HCT116 (cell line): ENCODE measurements around the gene CDC42SE1.

Experiments
- CEBPB ChIP-seq: IDR thresholded peaks from 2 replicates; pipeline ENCODE4 v1.6.1; 2012; ENCODE audit warnings: low read depth
- CTCF ChIP-seq, 3 experiments: fragments of 200-600 bp in 1 of 3; sonication (generic) in 1 of 3; IDR thresholded peaks in 2 of 3; conservative IDR thresholded peaks in 1 of 3; 2 replicates each; pipeline ENCODE4 v1.5.1; 2012 to 2017; ENCODE audit warnings: low read depth in 2 of 3, low read length in 2 of 3, antibody characterized with exemption in 1 of 3, borderline replicate concordance in 1 of 3, control low read depth in 1 of 3, mild to moderate bottlenecking in 1 of 3, mixed read lengths in 1 of 3, mixed run types in 1 of 3, moderate library complexity in 1 of 3; ENCODE audit not compliant: insufficient read depth in 1 of 3
- JUND ChIP-seq: IDR thresholded peaks from 2 replicates; pipeline ENCODE4 v1.6.1; 2012
- MAX ChIP-seq: IDR thresholded peaks from 2 replicates; pipeline ENCODE4 v1.6.1; 2012
- POLR2A ChIP-seq: IDR thresholded peaks from 2 replicates; pipeline ENCODE4 v1.7.0; 2011; ENCODE audit warnings: borderline replicate concordance; ENCODE audit not compliant: insufficient read depth, insufficient read length; ENCODE audit errors: extremely low read depth
- POLR2AphosphoS5 ChIP-seq: IDR thresholded peaks from 2 replicates; pipeline ENCODE4 v1.6.1; 2011; ENCODE audit warnings: mild to moderate bottlenecking, low read depth, low read length, moderate library complexity
- RAD21 ChIP-seq: IDR thresholded peaks from 2 replicates; pipeline ENCODE4 v1.6.1; 2012; ENCODE audit warnings: low read depth, mild to moderate bottlenecking
- SRF ChIP-seq: IDR thresholded peaks from 2 replicates; pipeline ENCODE4 v1.6.1; 2012; ENCODE audit warnings: low read depth
- TCF7L2 ChIP-seq: IDR thresholded peaks from 2 replicates; pipeline ENCODE4 v1.7.0; 2011; ENCODE audit warnings: borderline replicate concordance, inconsistent platforms; ENCODE audit not compliant: insufficient read depth, insufficient read length; ENCODE audit errors: extremely low read depth
- YY1 ChIP-seq: IDR thresholded peaks from 2 replicates; pipeline ENCODE4 v1.6.1; 2011; ENCODE audit warnings: low read length, low read depth, moderate library complexity, mild to moderate bottlenecking; ENCODE audit not compliant: insufficient replicate concordance; ENCODE audit errors: extremely low read depth
- ZNF274 ChIP-seq: fragments of 200-500 bp; sonication (Bioruptor generic); IDR thresholded peaks from 2 replicates; pipeline ENCODE4 v1.6.1; 2014; ENCODE audit warnings: mild to moderate bottlenecking, low read depth, low read length, inconsistent platforms

- TF ChIP-seq POLR2A = no peak
- no peak for TF ChIP-seq CTCF (IDR thresholded peaks at IDR 0.05 in 2 of 3, conservative IDR thresholded peaks at IDR 0.05 in 1 of 3; ENCODE audit: borderline replicate concordance in 1 of 3, insufficient read depth in 1 of 3, low read depth in 2 of 3, low read length in 2 of 3)
- TF ChIP-seq SRF = no peak
- no peak for TF ChIP-seq MAX
- no peak for TF ChIP-seq TCF7L2
- TF ChIP-seq POLR2AphosphoS5 = no peak
- no peak for TF ChIP-seq YY1
- TF ChIP-seq CEBPB = no peak
- TF ChIP-seq RAD21 = no peak
- no peak for TF ChIP-seq ZNF274
- TF ChIP-seq JUND = no peak
Measured at GRCh38 chr1:151047591-151047924, 11.9 kb downstream of the CDC42SE1 start, which contains the start of gene C1orf56.
